Activated CD8-positive, alpha-beta T cell treated with anti-CD3 and anti-CD28 coated beads, Interleukin-2, amount 10 ng/mL, durations not matched to agents 7 days and 5 days (primary cell): ENCODE data around the gene NVL. TPM values are rescaled to one million over a fixed set of nuclear protein-coding genes. Genes with fewer than 3 reads are reported as not detected.
"Not testable (repeated sequence)": the region's sequence is repeated elsewhere in the genome, so short reads cannot be mapped to it uniquely, and the experiment has no call there.

Experiments used
- ATAC-seq: fragments of 150-1000 bp; cut with Tn5 transposase; one replicate; pipeline ENCODE4 v1.10.0; 2021; ENCODE audit warnings: moderate library complexity
- CTCF ChIA-PET: fragments of 350-600 bp; sonication (Branson Sonifier 250); formaldehyde crosslinking; loops from one replicate; lab custom pipeline; 2021; ENCODE audit warnings: antibody characterized with exemption; lab: Charles Lee
- POLR2A ChIA-PET: fragments of 350-600 bp; sonication (Branson Sonifier 250); formaldehyde crosslinking; loops from one replicate; lab custom pipeline; 2021; ENCODE audit warnings: antibody characterized with exemption; lab: Charles Lee
- DNase-seq: peaks from one replicate; pipeline ENCODE4 v3.0.0-alpha.2; 2020
- H3K27ac Mint-ChIP-seq: one replicate; pipeline ENCODE4 v1.8.0; 2021; ENCODE audit warnings: mild to moderate bottlenecking, mixed read lengths
- H3K27me3 Mint-ChIP-seq: one replicate; pipeline ENCODE4 v1.8.0; 2021; ENCODE audit warnings: low read depth, mixed read lengths
- H3K36me3 Mint-ChIP-seq: one replicate; pipeline ENCODE4 v1.8.0; 2021; ENCODE audit warnings: low read depth, mixed read lengths
- H3K4me1 Mint-ChIP-seq: one replicate; pipeline ENCODE4 v1.8.0; 2021; ENCODE audit warnings: low read depth, mixed read lengths
- H3K4me3 Mint-ChIP-seq: one replicate; pipeline ENCODE4 v1.8.0; 2021; ENCODE audit warnings: mild to moderate bottlenecking, mixed read lengths
- H3K9me3 Mint-ChIP-seq: one replicate; pipeline ENCODE4 v1.8.0; 2022; ENCODE audit warnings: mixed read lengths; ENCODE audit not compliant: insufficient read depth
- total RNA-seq, 2 experiments: library from RNA; stranded (reverse); gene quantifications; one replicate each; pipeline ENCODE4 v1.2.3, GENCODE V29; 2021

The NVL gene
- total RNA-seq, 2 experiments from 2014 or later, result 48.5 to 56.2 TPM

GRCh38 chr1:224226849-224227502, 103.0 kb downstream of the NVL start:
- CTCF ChIA-PET, result no interaction called here
- ATAC-seq (no peak), DNase-seq (no peak)
- Mint-ChIP-seq H3K27me3 (peaks cover 2% of the 10 kb centered on the region), H3K27ac (no peak overlapping the region), H3K4me1 (no peaks in the 10 kb centered on the region), H3K36me3 (peaks cover 26% of the 10 kb centered on the region), H3K9me3 (no peaks in the 10 kb centered on the region), H3K4me3 (no peak overlapping the region)
- POLR2A ChIA-PET, result no interaction called here

GRCh38 chr1:224223819-224224714, 105.9 kb downstream of the NVL start:
- ChIA-PET POLR2A (no interaction called here), CTCF (no interaction called here)
- no peak overlapping the region for H3K27ac Mint-ChIP-seq
- DNase-seq (no peak), ATAC-seq (no peak)
- H3K4me3 Mint-ChIP-seq, result no peak overlapping the region
- H3K4me1 Mint-ChIP-seq, result no peaks in the 10 kb centered on the region
- H3K27me3 Mint-ChIP-seq, result peaks cover 2% of the 10 kb centered on the region
- peaks cover 13% of the 10 kb centered on the region for H3K36me3 Mint-ChIP-seq
- H3K9me3 Mint-ChIP-seq, result no peaks in the 10 kb centered on the region

- peaks cover 6% of the 10 kb centered on the region for H3K27me3 Mint-ChIP-seq
- no peak for DNase-seq
- ChIA-PET CTCF (no interaction called here), POLR2A (no interaction called here)
- H3K9me3 Mint-ChIP-seq, result no peaks in the 10 kb centered on the region
- no peak overlapping the region for H3K4me3 Mint-ChIP-seq
- no peak for ATAC-seq
- H3K27ac Mint-ChIP-seq, result no peak overlapping the region
- H3K36me3 Mint-ChIP-seq, result no peaks in the 10 kb centered on the region
- peaks cover 3% of the 10 kb centered on the region for H3K4me1 Mint-ChIP-seq
These were observed 110.3 kb downstream of the NVL start for GRCh38 chr1:224219612-224220059.

GRCh38 chr1:224219011-224219611, 110.9 kb downstream of the NVL start:
- Mint-ChIP-seq H3K27ac (no peak overlapping the region), H3K4me1 (peaks cover 3% of the 10 kb centered on the region), H3K36me3 (no peaks in the 10 kb centered on the region), H3K27me3 (peaks cover 6% of the 10 kb centered on the region), H3K9me3 (no peaks in the 10 kb centered on the region), H3K4me3 (no peak overlapping the region)
- ChIA-PET POLR2A (no interaction called here), CTCF (no interaction called here)
- DNase-seq (no peak), ATAC-seq (no peak)

GRCh38 chr1:224217655-224218623, 112.0 kb downstream of the NVL start:
- no peak overlapping the region for H3K4me3 Mint-ChIP-seq
- peaks cover 3% of the 10 kb centered on the region for H3K27me3 Mint-ChIP-seq
- ChIA-PET CTCF (interaction anchor here (0.7 kb wide), 1 partner anchor 102 kb away, joined by 3 read pairs; no protein-coding TSS in a partner anchor), POLR2A (no interaction called here)
- ATAC-seq (no peak), DNase-seq (no peak)
- no peaks in the 10 kb centered on the region for H3K9me3 Mint-ChIP-seq
- peaks cover 3% of the 10 kb centered on the region for H3K4me1 Mint-ChIP-seq
- H3K36me3 Mint-ChIP-seq, result no peaks in the 10 kb centered on the region
- H3K27ac Mint-ChIP-seq, result no peak overlapping the region

- ChIA-PET CTCF (no interaction called here), POLR2A (interaction anchor here (0.9 kb wide), 1 partner anchor 11 kb away, joined by 3 read pairs; no protein-coding TSS in a partner anchor)
- Mint-ChIP-seq H3K27me3 (peaks cover 3% of the 10 kb centered on the region), H3K36me3 (no peaks in the 10 kb centered on the region), H3K9me3 (no peaks in the 10 kb centered on the region), H3K4me1 (peaks cover 3% of the 10 kb centered on the region), H3K27ac (no peak overlapping the region), H3K4me3 (no peak overlapping the region)
- no peak for ATAC-seq
- DNase-seq, result no peak
These were observed 113.6 kb downstream of the NVL start for GRCh38 chr1:224216382-224216781.

- no peak for DNase-seq
- no peaks in the 10 kb centered on the region for H3K27me3 Mint-ChIP-seq
- H3K4me1 Mint-ChIP-seq, result peaks cover 3% of the 10 kb centered on the region
- no peaks in the 10 kb centered on the region for H3K36me3 Mint-ChIP-seq
- no peak overlapping the region for H3K4me3 Mint-ChIP-seq
- no peak overlapping the region for H3K27ac Mint-ChIP-seq
- ATAC-seq, result no peak
- H3K9me3 Mint-ChIP-seq, result no peaks in the 10 kb centered on the region
- ChIA-PET CTCF (no interaction called here), POLR2A (no interaction called here)
These were observed 116.4 kb downstream of the NVL start for GRCh38 chr1:224213438-224214119.

- POLR2A ChIA-PET, result no interaction called here
- Mint-ChIP-seq H3K36me3 (no peaks in the 10 kb centered on the region), H3K9me3 (no peaks in the 10 kb centered on the region), H3K27me3 (no peaks in the 10 kb centered on the region), H3K27ac (no peak overlapping the region), H3K4me3 (no peak overlapping the region), H3K4me1 (no peaks in the 10 kb centered on the region)
- DNase-seq (no peak), ATAC-seq (no peak)
- CTCF ChIA-PET, result no interaction called here
These were observed 117.3 kb downstream of the NVL start for GRCh38 chr1:224212618-224213061.

- Mint-ChIP-seq H3K27ac (no peak overlapping the region), H3K27me3 (no peaks in the 10 kb centered on the region), H3K36me3 (no peaks in the 10 kb centered on the region), H3K9me3 (no peaks in the 10 kb centered on the region), H3K4me3 (no peak overlapping the region), H3K4me1 (no peaks in the 10 kb centered on the region)
- DNase-seq (no peak), ATAC-seq (no peak)
- ChIA-PET CTCF (no interaction called here), POLR2A (no interaction called here)
These were observed 118.6 kb downstream of the NVL start for GRCh38 chr1:224211206-224211962.

GRCh38 chr1:224205931-224206538, 123.9 kb downstream of the NVL start:
- H3K27ac Mint-ChIP-seq, H3K9me3 Mint-ChIP-seq, H3K36me3 Mint-ChIP-seq, ATAC-seq, H3K4me3 Mint-ChIP-seq, H3K27me3 Mint-ChIP-seq, DNase-seq: not testable (repeated sequence)
- ChIA-PET POLR2A (interaction anchor here (0.6 to 0.7 kb wide), 2 partner anchors 9 to 11 kb away, joined by 3 read pairs; no protein-coding TSS in a partner anchor), CTCF (interaction anchor here (1.3 to 2.4 kb wide), 2 partner anchors 36 to 51 kb away, joined by 3 to 7 read pairs; no protein-coding TSS in a partner anchor)
- H3K4me1 Mint-ChIP-seq, result peaks cover 14% of the 10 kb centered on the region
